IPS-11a (cell line): ENCODE data around the gene DOCK3.
"Not testable (repeated sequence)": the region's sequence is repeated elsewhere in the genome, so short reads cannot be mapped to it uniquely, and the experiment has no call there.

Experiments used
- H3K4me3 ChIP-seq: one replicate; pipeline ENCODE4 v1.5.1; 2013; ENCODE audit warnings: low read depth, low read length, control low read depth

The DOCK3 gene

GRCh38 chr3:50786631-50787030 lies 111.9 kb downstream of the DOCK3 start:
- H3K4me3 ChIP-seq, result no peak overlapping the region

GRCh38 chr3:50790894-50791293 lies 116.2 kb downstream of the DOCK3 start:
- not testable (repeated sequence) for H3K4me3 ChIP-seq

GRCh38 chr3:50792568-50792967 lies 117.8 kb downstream of the DOCK3 start:
- H3K4me3 ChIP-seq, result no peak overlapping the region

GRCh38 chr3:50803805-50804204 lies 129.1 kb downstream of the DOCK3 start:
- not testable (repeated sequence) for H3K4me3 ChIP-seq

- H3K4me3 ChIP-seq, result not testable (repeated sequence)
These were observed 129.6 kb downstream of the DOCK3 start for GRCh38 chr3:50804376-50804775.

- H3K4me3 ChIP-seq, result no peak overlapping the region
These were observed 130.6 kb downstream of the DOCK3 start for GRCh38 chr3:50805321-50805720.

GRCh38 chr3:50806031-50806430 lies 131.3 kb downstream of the DOCK3 start:
- no peak overlapping the region for H3K4me3 ChIP-seq

GRCh38 chr3:50806806-50807205 lies 132.1 kb downstream of the DOCK3 start:
- H3K4me3 ChIP-seq, result no peak overlapping the region

GRCh38 chr3:50807266-50807665 lies 132.5 kb downstream of the DOCK3 start:
- no peak overlapping the region for H3K4me3 ChIP-seq

- no peak overlapping the region for H3K4me3 ChIP-seq
These were observed 137.2 kb downstream of the DOCK3 start for GRCh38 chr3:50811893-50812292.

- no peak overlapping the region for H3K4me3 ChIP-seq
These were observed 141.1 kb downstream of the DOCK3 start for GRCh38 chr3:50815844-50816243.

- H3K4me3 ChIP-seq, result no peak overlapping the region
These were observed 142.2 kb downstream of the DOCK3 start for GRCh38 chr3:50816894-50817293.

GRCh38 chr3:50817756-50818529 lies 143.2 kb downstream of the DOCK3 start:
- no peak overlapping the region for H3K4me3 ChIP-seq

- H3K4me3 ChIP-seq, result no peak overlapping the region
These were observed 145.2 kb downstream of the DOCK3 start for GRCh38 chr3:50819882-50820281.

GRCh38 chr3:50825841-50826240 lies 151.1 kb downstream of the DOCK3 start:
- H3K4me3 ChIP-seq, result no peak overlapping the region

- H3K4me3 ChIP-seq, result no peak overlapping the region
These were observed 155.7 kb downstream of the DOCK3 start for GRCh38 chr3:50830451-50830850.

- not testable (repeated sequence) for H3K4me3 ChIP-seq
These were observed 156.3 kb downstream of the DOCK3 start for GRCh38 chr3:50831009-50831408.

GRCh38 chr3:50840983-50841489 lies 166.3 kb downstream of the DOCK3 start:
- no peak overlapping the region for H3K4me3 ChIP-seq

- H3K4me3 ChIP-seq, result no peak overlapping the region
These were observed 173.6 kb downstream of the DOCK3 start for GRCh38 chr3:50848308-50848707.

GRCh38 chr3:50850639-50851511 lies 176.1 kb downstream of the DOCK3 start:
- H3K4me3 ChIP-seq, result no peak overlapping the region

GRCh38 chr3:50853936-50854335 lies 179.2 kb downstream of the DOCK3 start:
- no peak overlapping the region for H3K4me3 ChIP-seq

GRCh38 chr3:50862221-50862620 lies 187.5 kb downstream of the DOCK3 start:
- H3K4me3 ChIP-seq, result no peak overlapping the region
